ENCODE results near the gene WIZ. TPM values are rescaled to one million over a fixed set of nuclear protein-coding genes. Genes with fewer than 3 reads are reported as not detected.
"Not testable (repeated sequence)": the region's sequence is repeated elsewhere in the genome, so short reads cannot be mapped to it uniquely, and the experiment has no call there.

WIZ gene, protein sequence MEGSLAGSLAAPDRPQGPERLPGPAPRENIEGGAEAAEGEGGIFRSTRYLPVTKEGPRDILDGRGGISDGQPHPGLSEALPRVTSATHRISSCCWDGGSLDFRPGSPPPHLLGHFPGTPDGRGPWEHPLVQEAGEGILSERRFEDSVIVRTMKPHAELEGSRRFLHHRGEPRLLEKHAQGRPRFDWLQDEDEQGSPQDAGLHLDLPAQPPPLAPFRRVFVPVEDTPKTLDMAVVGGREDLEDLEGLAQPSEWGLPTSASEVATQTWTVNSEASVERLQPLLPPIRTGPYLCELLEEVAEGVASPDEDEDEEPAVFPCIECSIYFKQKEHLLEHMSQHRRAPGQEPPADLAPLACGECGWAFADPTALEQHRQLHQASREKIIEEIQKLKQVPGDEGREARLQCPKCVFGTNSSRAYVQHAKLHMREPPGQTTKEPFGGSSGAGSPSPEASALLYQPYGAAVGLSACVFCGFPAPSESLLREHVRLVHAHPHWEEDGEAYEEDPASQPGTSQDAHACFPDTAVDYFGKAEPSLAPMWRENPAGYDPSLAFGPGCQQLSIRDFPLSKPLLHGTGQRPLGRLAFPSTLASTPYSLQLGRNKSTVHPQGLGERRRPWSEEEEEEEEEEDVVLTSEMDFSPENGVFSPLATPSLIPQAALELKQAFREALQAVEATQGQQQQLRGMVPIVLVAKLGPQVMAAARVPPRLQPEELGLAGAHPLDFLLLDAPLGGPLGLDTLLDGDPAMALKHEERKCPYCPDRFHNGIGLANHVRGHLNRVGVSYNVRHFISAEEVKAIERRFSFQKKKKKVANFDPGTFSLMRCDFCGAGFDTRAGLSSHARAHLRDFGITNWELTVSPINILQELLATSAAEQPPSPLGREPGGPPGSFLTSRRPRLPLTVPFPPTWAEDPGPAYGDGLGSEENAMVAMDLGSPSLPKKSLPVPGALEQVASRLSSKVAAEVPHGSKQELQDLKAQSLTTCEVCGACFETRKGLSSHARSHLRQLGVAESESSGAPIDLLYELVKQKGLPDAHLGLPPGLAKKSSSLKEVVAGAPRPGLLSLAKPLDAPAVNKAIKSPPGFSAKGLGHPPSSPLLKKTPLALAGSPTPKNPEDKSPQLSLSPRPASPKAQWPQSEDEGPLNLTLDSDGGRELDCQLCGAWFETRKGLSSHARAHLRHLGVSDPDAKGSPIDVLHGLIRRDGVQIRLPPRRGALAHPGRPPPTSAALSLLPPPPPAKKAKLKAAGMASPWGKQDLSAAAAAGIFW (N-terminal part only)
- polyA plus RNA-seq (2012; ENCODE audit: insufficient read depth, insufficient read length) = 23.3 TPM

DNA sequence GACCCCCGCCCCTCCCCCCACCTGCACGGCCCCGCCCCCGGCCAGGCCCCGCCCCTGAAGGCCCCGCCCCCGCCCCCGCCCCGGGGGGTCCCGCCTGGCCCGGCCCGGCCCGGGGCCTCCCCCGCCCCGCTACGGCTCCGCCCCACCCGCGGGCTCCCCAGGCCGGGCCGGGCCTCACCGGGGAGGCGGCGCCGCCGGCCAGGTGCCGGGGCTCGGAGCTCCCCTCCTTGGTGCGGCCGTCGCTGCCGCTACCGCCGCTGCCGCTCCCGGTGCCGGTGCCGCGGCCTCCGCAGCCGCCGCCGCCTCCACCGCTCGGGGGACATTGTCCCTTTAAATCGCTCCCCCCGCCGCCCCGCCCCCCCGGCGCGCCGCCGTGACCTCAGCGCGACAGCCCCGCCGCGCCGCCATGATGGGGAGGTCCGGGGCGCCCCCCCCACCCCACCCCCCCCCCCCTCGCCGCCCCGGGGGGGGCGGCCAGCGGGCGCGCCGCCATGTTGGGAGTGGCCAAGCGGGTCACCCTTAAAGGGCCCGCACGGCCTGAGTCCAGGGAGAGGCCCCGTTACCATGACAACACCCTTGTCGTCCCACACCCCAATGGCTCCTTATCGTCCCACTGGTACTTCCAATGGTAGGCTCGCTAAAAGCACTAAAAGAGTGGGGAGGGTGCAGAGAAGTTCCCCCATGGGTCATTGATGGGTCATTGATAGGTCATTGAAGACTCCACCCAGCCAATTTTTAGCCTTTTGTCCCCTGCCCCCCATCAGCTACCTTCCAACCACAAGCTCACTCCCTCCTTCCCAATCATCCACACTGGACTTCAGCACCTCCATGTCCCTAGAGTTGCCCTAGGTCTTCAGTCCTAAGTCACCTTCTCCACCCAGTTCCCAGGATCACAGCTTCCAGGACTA, at the start of gene WIZ:
Gene WIZ (minus strand): TSS at position 337 of the 908 bp plus-strand sequence. CDS start 1,649 bp downstream, outside the sequence.
- H3K4me3 ChIP-seq (ENCODE audit: low read length) = peak within 1 kb of the TSS; percentile 43
- no peak for DNase-seq (ENCODE audit: low read depth, low spot score)

DNA sequence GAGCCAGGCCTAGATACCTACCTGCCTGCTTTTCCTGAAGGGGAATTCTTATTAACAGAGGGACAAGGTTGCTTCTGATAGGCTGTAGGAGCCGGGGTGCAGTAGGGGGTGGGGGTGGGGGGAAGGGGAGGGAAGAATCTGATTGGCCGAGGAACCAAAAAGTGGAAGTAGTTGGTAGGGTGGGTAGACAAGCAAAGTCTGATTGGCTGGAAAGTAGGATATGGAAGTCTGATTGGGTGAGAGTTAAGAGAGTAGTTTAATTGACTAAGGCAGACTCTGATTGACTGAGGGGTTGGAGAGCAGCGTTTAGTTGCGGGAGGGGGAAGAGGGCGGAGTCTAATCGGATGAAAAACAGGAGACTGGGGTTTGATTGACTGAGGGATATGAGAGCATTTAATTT, 49.2 kb upstream of the WIZ start:
- H3K4me3 ChIP-seq (ENCODE audit: low read length) = no peak overlapping the region
- DNase-seq (ENCODE audit: low read depth, low spot score) = peak; percentile 55

DNA sequence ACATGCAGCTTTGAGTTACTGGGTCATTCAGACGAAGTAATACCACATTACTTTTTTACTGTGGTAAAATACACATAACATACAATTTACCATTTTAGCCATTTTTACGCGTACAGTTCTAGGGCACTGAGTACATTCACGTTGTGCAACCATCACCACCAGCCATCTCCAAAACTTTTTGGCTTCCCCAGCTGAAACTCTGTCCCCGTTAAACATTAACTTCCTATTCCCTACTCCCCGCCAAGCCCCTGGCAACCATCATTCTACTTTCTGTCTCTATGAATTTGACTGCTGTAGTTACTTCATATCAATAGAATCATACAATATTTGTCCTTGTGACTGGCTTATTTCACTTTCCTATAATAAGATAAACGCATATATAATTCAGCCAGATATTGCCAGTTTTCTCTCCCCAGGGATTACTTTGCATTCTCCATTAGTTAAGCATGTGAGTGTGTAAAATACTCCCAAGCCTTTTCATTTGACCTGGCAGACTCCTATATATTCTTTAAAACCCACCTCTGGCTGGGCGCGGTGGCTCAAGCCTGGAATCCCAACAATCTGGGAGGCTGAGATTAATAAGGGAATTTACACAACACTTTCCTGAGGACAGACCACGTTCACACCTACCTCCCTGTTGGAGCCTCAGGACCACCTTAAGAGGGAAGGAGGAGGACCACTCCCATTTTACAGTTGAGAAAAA, 48.6 kb upstream of the WIZ start:
- no peak overlapping the region for H3K4me3 ChIP-seq (ENCODE audit: low read length)
- DNase-seq (ENCODE audit: low read depth, low spot score) = no peak

DNA sequence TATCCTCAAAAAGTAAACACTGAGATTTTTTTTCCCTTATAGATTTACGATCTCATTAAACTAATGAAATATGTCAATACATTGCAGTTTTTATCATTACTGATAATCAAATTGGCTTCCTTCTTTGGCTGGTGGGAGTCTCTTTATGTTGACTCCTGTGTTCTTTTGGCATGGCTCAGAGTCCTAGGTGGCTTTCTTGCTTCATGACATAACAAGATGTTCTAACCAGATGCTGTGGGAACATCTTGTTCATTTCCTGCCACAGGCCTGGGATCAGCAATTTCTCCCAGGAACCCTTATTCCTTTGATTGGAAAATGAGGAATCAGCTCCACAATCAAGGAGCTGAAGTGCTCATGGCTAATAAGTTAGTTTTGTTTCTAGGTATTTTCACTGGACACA, 45.4 kb upstream of the WIZ start:
- no peak for DNase-seq (ENCODE audit: low read depth, low spot score)
- H3K4me3 ChIP-seq (ENCODE audit: low read length) = no peak overlapping the region

DNA sequence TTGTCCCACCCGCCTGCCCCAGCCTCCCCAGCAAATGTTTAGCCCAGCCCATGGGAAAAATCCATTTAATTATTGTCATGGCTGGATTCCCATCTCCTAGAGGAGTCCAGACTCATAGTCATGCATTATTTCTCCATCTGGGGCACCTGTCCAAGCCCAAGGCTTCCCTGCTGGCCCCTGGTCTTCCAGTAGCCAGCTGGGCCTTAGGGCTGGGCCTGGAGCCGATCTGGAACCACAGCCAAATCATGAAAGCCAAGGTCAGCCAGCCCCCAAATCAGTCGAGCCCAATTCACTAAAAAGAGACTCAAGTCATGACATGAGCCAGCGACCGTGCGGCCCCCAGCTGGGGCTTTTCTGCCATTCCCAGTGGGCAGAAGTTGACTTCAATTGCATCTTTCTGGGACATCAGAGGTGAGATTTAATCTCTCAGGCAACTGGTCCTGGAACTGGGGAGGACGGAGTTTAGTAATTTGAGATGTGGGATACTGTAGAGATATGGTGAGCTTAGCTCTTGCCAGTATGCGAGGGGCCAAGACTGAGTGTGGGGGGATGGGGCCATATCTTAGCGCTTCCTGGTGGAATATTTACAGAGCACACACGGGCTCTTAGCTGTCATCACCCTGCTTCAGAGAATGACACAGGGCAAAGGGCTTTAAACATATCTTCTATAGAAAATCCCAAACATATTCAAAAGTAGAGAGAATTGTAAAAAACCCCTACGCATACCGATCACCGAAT, 38.9 kb upstream of the WIZ start:
- DNase-seq (ENCODE audit: low read depth, low spot score) = no peak
- H3K4me3 ChIP-seq (ENCODE audit: low read length) = no peak overlapping the region

DNA sequence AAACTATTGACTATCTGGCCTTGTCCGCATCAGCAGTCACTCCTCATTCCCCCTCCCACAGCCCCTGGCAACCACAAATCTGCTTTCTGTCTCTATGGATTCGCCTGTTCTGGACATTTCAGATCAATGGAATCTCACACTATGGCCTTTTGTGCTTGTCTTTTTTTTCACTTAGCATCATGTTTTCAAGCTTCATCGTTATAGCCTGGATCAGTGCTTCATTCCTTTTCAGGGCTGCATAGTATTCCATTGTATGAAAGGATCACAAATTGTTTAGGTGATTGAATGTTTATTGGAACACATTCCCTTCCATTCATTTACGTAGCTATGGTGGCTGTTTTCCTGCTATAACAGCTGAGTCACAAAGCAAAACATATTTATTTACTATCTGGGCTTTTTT, 37.3 kb upstream of the WIZ start:
- H3K4me3 ChIP-seq (ENCODE audit: low read length) = no peak overlapping the region
- no peak for DNase-seq (ENCODE audit: low read depth, low spot score)

DNA sequence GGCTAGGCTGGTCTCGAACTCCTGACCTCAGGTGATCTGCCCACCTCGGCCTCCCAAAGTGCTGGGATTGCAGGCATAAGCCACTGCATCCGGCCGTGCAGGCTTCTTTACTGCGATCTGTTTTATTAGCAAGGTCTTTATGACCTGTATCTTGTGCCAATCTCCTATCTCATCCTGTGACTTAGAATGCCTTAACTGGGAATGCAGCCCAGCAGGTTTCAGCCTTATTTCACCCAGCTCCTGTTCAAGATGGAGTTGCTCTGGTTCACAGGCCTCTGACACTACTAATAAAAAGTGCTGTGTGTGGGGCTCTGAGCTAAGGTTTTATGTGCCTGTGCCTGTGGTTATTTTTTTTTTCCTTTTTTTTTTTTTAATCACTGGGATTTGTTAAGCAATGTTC, 36.0 kb upstream of the WIZ start:
- not testable (repeated sequence) for H3K4me3 ChIP-seq (ENCODE audit: low read length); DNase-seq (ENCODE audit: low read depth, low spot score)

DNA sequence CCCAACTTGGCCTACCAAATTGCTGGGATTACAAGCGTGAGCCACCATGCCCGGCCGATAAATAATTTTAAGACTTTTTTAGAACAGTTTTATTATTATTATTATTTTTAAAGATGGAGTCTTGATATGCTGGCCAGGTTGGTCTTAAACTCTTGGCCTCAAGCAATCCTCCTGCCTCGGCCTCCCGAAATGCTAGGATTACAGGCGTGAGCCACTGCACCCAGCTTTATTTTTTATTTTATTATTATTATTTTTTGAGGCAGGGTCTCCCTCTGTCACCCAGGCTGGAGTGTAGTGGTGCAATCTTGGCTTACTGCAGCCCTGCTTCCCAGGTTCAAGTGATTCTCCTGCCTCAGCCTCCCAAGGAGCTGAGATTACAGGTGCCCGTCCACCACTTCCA, 31.2 kb upstream of the WIZ start:
- H3K4me3 ChIP-seq (ENCODE audit: low read length); DNase-seq (ENCODE audit: low read depth, low spot score): not testable (repeated sequence)

DNA sequence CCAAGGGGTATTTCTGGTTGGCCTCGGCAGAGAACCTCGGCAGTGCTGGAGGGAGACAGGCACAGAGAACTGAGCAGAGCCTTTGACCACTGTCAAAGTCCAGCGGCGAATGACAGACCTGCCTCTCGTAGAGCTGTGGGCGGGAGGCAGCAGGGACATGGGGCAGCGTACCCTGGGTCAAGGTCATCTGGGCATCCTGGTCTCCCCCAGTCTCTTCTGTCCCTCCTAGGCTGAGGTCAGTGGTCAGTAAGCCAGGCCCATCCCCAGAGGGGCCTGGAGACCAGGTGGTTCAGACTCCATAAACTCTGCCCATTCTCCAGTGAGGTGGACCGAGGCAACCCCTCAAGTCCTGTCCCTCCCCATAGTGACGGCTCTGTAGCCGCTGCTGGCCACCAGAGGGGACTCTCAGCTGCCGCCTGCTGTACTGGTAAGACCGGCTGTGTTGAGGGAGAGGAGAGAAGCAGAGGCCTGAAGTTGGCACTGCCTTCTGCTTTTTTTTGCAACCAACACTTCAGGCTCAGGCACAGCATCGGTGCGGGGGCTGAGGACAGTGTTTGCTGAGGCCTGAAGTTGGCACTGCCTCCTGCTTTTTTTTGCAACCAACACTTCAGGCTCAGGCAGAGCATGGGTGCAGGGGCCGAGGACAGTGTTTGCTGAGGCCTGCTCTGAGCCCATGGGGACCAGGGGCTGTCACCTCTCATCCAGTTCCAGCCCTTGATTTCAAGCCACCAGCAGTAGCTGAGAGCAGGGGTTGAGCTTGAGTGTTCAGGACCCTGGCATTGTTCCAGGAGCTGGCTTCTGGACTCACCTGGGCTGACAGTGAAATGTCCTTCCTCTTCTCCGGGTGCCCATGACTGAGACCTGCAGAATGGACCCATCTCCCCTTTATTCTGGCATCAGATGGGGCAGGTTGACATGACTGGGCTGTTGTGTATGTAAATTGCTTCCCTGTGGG, 29.9 kb upstream of the WIZ start, which contains the start of gene PGLYRP2:
Gene PGLYRP2 (minus strand): TSS at position 111 of the 955 bp plus-strand sequence. CDS start 130 bp downstream, outside the sequence.
- no peak within 1 kb of the TSS for H3K4me3 ChIP-seq (ENCODE audit: low read length)
- DNase-seq (ENCODE audit: low read depth, low spot score) = no peak

DNA sequence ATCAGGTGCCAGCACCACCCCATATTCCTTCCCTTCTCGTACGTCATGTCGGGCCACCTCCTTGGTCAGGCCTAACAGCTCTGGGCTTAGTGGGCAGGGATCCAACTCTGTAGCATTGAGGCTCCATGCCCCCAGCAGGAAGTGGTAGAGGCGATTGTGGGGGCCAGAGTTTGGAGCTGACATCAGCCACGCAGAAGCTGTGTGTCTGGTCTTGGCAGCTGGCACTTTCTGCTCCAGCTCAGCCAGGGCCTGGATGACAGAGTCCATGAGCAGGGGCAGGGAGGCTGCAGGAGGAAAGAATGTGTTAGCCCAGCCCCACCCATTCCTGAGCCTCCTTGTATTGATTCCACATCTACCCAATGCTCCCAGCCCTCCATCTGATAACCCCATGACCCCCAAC, 26.6 kb upstream of the WIZ start:
- no peak for DNase-seq (ENCODE audit: low read depth, low spot score)
- H3K4me3 ChIP-seq (ENCODE audit: low read length) = no peak overlapping the region

DNA sequence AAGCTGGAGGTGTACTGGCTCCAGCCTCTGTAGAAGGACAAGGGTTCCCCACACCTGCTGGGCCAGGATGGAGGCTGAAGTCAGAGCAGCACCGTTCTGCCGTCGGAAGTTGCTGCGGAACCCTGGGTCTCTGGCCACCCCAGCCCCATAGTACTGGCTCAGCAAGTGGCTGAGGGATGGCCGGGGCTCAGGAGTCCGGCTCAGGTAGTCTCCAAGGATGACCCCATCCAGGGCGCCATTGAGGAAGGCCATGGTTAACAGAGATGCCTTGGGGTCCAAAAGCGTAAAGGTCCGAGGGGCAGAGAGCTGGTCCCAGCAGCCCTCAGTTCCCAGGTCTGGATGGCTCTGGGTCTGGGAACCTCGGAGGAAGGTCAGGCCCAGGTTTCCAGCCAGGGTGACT, 25.9 kb upstream of the WIZ start:
- no peak overlapping the region for H3K4me3 ChIP-seq (ENCODE audit: low read length)
- no peak for DNase-seq (ENCODE audit: low read depth, low spot score)

DNA sequence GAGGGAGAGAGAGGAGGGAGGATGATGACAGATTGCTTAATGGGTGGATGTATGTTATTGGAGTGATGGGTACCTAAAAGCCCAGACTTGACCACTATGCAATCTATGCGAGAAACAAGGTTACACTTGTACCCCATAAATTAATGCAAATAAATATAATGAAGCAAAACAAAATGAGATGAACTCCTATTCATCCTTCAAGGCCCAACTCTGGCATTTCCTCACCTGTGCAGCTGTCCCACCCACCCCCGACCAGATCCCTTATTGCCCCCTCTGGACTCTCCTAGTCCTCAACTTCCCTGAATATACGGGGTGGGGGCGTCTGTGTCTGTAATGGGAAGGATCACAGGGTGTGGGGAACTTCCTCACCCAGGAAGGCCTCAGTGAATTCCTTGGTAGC, 25.4 kb upstream of the WIZ start:
- no peak overlapping the region for H3K4me3 ChIP-seq (ENCODE audit: low read length)
- no peak for DNase-seq (ENCODE audit: low read depth, low spot score)

DNA sequence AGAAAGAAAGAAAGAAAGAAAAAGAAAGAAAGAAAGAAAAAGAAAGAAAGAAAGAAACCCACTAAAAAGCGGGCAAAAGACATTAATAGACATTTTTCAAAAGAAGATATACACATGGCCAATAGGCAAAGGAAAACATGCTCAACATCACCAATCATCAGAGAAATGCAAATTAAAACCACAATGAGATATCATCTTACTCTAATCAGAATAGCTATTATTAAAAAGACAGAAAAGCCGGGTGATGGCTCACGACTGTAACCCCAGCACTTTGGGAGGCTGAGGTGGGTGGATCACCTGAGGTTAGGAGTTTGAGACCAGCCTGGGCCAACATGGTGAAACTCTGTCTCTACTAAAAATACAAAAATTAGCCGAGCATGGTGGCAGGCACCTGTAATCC, 24.1 kb upstream of the WIZ start:
- DNase-seq (ENCODE audit: low read depth, low spot score); H3K4me3 ChIP-seq (ENCODE audit: low read length): not testable (repeated sequence)

DNA sequence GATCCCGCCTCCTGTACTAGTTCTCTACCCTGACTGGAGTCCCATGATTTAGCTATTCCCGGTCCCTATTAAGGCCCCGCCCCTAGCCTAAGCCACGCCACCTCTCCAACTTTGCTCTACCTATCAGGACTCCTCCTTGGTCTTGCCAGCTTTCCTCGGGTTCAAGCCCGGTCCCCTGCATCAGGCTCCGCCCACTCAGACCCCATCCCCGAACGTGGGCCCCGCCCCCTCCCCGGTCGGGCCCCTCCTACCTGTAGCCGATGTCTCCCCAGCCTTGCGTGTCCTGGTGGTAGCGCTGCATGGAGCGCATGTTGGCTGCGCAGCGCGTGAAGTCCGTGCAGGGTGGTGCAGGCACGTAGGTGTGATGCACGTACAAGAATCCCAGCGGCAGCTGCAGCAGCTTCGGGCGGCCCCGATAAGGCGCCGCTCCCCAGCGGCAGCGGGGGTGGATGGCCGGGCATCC, 21.9 kb upstream of the WIZ start:
- DNase-seq (ENCODE audit: low read depth, low spot score) = no peak
- no peak overlapping the region for H3K4me3 ChIP-seq (ENCODE audit: low read length)

DNA sequence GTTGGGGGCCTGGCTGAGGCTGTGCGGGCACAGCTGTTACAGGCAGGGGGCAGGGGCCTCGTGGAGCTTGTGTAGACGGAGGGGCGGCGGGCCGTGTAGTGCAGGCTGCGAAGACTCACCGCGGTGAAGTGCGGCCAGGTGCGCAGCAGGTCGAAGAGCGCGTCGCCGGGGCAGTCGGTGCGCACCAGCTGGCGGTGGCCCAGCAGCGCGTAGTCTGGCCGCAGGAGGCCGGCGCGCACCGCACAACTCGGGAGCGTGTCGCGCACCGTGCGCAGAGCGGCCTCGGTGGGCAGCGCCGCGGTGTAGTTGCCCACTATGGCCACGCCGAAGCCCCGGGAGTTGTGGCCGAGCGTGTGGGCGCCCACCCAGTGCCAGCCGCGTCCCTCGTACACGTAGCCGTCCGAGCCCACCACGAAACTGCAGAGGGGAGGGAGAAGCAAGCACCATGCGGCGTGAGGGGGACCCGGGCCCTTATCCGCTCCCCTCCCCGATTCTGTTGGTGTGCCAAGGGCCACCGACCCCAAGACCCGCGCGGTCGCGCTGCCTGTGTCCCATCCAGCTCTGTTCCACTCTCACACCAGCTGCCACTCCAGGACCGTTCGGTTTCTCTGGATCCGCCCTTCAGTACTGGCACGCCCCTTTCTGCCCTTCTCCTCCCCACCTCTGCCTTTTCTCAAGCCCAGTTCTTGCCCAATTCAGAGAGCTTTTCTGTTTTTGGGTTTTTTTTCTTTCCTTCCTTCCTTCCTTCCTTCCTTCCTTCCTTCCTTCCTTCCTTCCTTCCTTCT, 19.9 kb upstream of the WIZ start:
- DNase-seq (ENCODE audit: low read depth, low spot score) = no peak
- H3K4me3 ChIP-seq (ENCODE audit: low read length) = no peak overlapping the region
